IMR-90 (cell line): ENCODE measurements around the gene KCNJ4. TPM values are rescaled to one million over a fixed set of nuclear protein-coding genes. Genes with fewer than 3 reads are reported as not detected.
A peak's percentile ranks its signal among the peaks of the same experiment; 100 is the strongest.

ENCODE experiments used
- ATAC-seq: fragments of 200-7000 bp; cut with Tn5 transposase; 2 replicates; pipeline ENCODE4 v1.9.1; 2020; ENCODE audit warnings: low read depth, mild to moderate bottlenecking, moderate library complexity
- BruUV-seq: library from RNA; stranded (reverse); fragments of 400-500 nt; replicated peaks from 2 replicates; lab custom pipeline; 2021; lab: Mats Ljungman, UMichigan
- CTCF ChIA-PET: fragments of 300-600 bp; formaldehyde crosslinking; extraction: SDS; loops from one replicate; lab custom pipeline; 2021; ENCODE audit warnings: antibody characterized with exemption; lab: Yijun Ruan, JAX
- POLR2A ChIA-PET: fragments of 300-600 bp; sonication (Branson Sonifier 250); formaldehyde crosslinking; loops from one replicate; lab custom pipeline; 2022; ENCODE audit warnings: antibody characterized with exemption; ENCODE audit not compliant: unreplicated experiment; lab: Charles Lee
- DNase-seq: peaks from one replicate; pipeline ENCODE4 v3.0.0; 2013
- H2AFZ ChIP-seq: replicated peaks from 2 replicates; pipeline ENCODE3; 2013; ENCODE audit warnings: low read length, mild to moderate bottlenecking; ENCODE audit not compliant: poor library complexity
- H2AK5ac ChIP-seq: 2 replicates; pipeline ENCODE4 v1.6.1; 2013; ENCODE audit warnings: low read depth, low read length, inconsistent platforms
- H2AK9ac ChIP-seq: replicated peaks from 2 replicates; pipeline ENCODE3; 2013; ENCODE audit warnings: mild to moderate bottlenecking, low read depth, low read length, moderate library complexity; ENCODE audit not compliant: poor library complexity
- H2BK120ac ChIP-seq: 2 replicates; pipeline ENCODE4 v1.6.1; 2013; ENCODE audit warnings: low read depth, low read length, inconsistent platforms
- H2BK15ac ChIP-seq: 3 replicates; pipeline ENCODE4 v1.6.1; 2013; ENCODE audit warnings: low read depth, low read length, inconsistent platforms
- H2BK20ac ChIP-seq: 2 replicates; pipeline ENCODE4 v1.6.1; 2013; ENCODE audit warnings: low read depth, mild to moderate bottlenecking, inconsistent platforms, low read length, moderate library complexity
- H2BK5ac ChIP-seq: 2 replicates; pipeline ENCODE4 v1.6.1; 2013; ENCODE audit warnings: mild to moderate bottlenecking, low read depth, low read length, inconsistent platforms; ENCODE audit not compliant: poor library complexity, severe bottlenecking
- H3K14ac ChIP-seq: replicated peaks from 2 replicates; pipeline ENCODE4 v1.6.1; 2013; ENCODE audit warnings: low read depth, low read length, inconsistent platforms
- H3K18ac ChIP-seq: 2 replicates; pipeline ENCODE4 v1.6.1; 2013; ENCODE audit warnings: low read depth, low read length, control low read depth
- H3K23ac ChIP-seq: 2 replicates; pipeline ENCODE4 v1.6.1; 2013; ENCODE audit warnings: low read depth, low read length, inconsistent platforms
- H3K27ac ChIP-seq: 2 replicates; pipeline ENCODE4 v1.5.1; 2013; ENCODE audit warnings: mild to moderate bottlenecking, control low read depth, low read length; ENCODE audit not compliant: insufficient read depth
- H3K27me3 ChIP-seq: 2 replicates; pipeline ENCODE4 v1.6.1; 2013; ENCODE audit warnings: low read length; ENCODE audit not compliant: control insufficient read depth, insufficient read depth
- H3K36me3 ChIP-seq: 2 replicates; pipeline ENCODE4 v1.6.1; 2013; ENCODE audit warnings: low read length, mixed read lengths; ENCODE audit not compliant: control insufficient read depth, insufficient read depth
- H3K4ac ChIP-seq: 2 replicates; pipeline ENCODE4 v1.6.1; 2013; ENCODE audit warnings: low read depth, low read length, inconsistent platforms
- H3K4me1 ChIP-seq: 2 replicates; pipeline ENCODE4 v1.6.1; 2013; ENCODE audit warnings: low read length, mixed read lengths; ENCODE audit not compliant: control insufficient read depth, insufficient read depth
- H3K4me2 ChIP-seq: 2 replicates; pipeline ENCODE4 v1.6.1; 2013; ENCODE audit warnings: low read depth, mild to moderate bottlenecking, control low read depth, low read length, moderate library complexity
- H3K4me3 ChIP-seq: 2 replicates; pipeline ENCODE4 v1.5.1; 2013; ENCODE audit warnings: low read depth, mild to moderate bottlenecking, control low read depth, low read length, moderate library complexity; ENCODE audit not compliant: insufficient read depth
- H3K56ac ChIP-seq: 2 replicates; pipeline ENCODE4 v1.6.1; 2013; ENCODE audit warnings: low read length, inconsistent platforms; ENCODE audit not compliant: insufficient read depth; ENCODE audit errors: extremely low read depth
- H3K79me1 ChIP-seq, 2 experiments: 2 replicates each; pipeline ENCODE4 v1.6.1; 2013; ENCODE audit warnings: low read length in 2 of 2, inconsistent platforms in 1 of 2, low read depth in 1 of 2
- H3K9ac ChIP-seq: 2 replicates; pipeline ENCODE4 v1.6.1; 2013; ENCODE audit warnings: low read depth, low read length, control low read depth
- H3K9me1 ChIP-seq: 2 replicates; pipeline ENCODE4 v1.6.1; 2013; ENCODE audit warnings: low read length, inconsistent platforms; ENCODE audit not compliant: insufficient read depth
- H3K9me3 ChIP-seq: 2 replicates; pipeline ENCODE4 v1.6.1; 2013; ENCODE audit warnings: low read length; ENCODE audit not compliant: control insufficient read depth, insufficient read depth
- H4K20me1 ChIP-seq: 2 replicates; pipeline ENCODE4 v1.6.1; 2013; ENCODE audit warnings: low read length, inconsistent platforms; ENCODE audit not compliant: insufficient read depth
- H4K5ac ChIP-seq: 2 replicates; pipeline ENCODE4 v1.6.1; 2013; ENCODE audit warnings: mild to moderate bottlenecking, low read depth, low read length, control low read depth
- H4K8ac ChIP-seq, 2 experiments: 2 replicates each; pipeline ENCODE4 v1.6.1; 2013; ENCODE audit warnings: low read depth in 2 of 2, low read length in 2 of 2, control low read depth in 1 of 2, inconsistent platforms in 1 of 2
- H4K91ac ChIP-seq: 2 replicates; pipeline ENCODE4 v1.6.1; 2013; ENCODE audit warnings: low read depth, low read length, inconsistent platforms; ENCODE audit not compliant: insufficient read depth
- CTCF ChIP-seq: conservative IDR thresholded peaks from 2 replicates; pipeline ENCODE4 v1.5.1; 2012; ENCODE audit warnings: mild to moderate bottlenecking, low read depth, low read length, improper control_type of control experiment
- ELK1 ChIP-seq: fragments of 150-350 bp; IDR thresholded peaks from 2 replicates; pipeline ENCODE4 v1.6.1; 2016; ENCODE audit warnings: low read depth, mild to moderate bottlenecking, low read length, moderate library complexity, borderline replicate concordance
- FOS ChIP-seq: fragments of 150-350 bp; IDR thresholded peaks from 2 replicates; pipeline ENCODE4 v1.6.1; 2016; ENCODE audit warnings: low read depth, low read length
- MAZ ChIP-seq: IDR thresholded peaks from 2 replicates; pipeline ENCODE4 v1.6.1; 2012; ENCODE audit warnings: low read depth, mild to moderate bottlenecking, low read length, improper control_type of control experiment, moderate library complexity, borderline replicate concordance
- MXI1 ChIP-seq: IDR thresholded peaks from 2 replicates; pipeline ENCODE4 v1.6.1; 2012; ENCODE audit warnings: low read depth, mild to moderate bottlenecking, low read length, moderate library complexity, borderline replicate concordance
- NFE2L2 ChIP-seq: fragments of 150-350 bp; IDR thresholded peaks from 2 replicates; pipeline ENCODE4 v1.6.1; 2016; ENCODE audit warnings: low read depth, mild to moderate bottlenecking, low read length
- RFX5 ChIP-seq: IDR thresholded peaks from 2 replicates; pipeline ENCODE4 v1.8.0; 2012; ENCODE audit warnings: low read depth, mild to moderate bottlenecking, low read length, moderate library complexity
- SMC3 ChIP-seq: fragments of 150-350 bp; IDR thresholded peaks from 2 replicates; pipeline ENCODE4 v1.6.1; 2016; ENCODE audit warnings: low read depth, mild to moderate bottlenecking, antibody characterized with exemption, low read length, moderate library complexity
- USF2 ChIP-seq: fragments of 150-350 bp; IDR thresholded peaks from 2 replicates; pipeline ENCODE4 v1.6.1; 2017; ENCODE audit warnings: mild to moderate bottlenecking, antibody characterized with exemption, low read length, low read depth
- WGBS, 2 experiments: methylation state at CpG; one replicate each; pipeline versions ENCODE4 v1.1.5 to v1.1.7; 2013; ENCODE audit warnings: missing lambda C conversion rate in 2 of 2; ENCODE audit not compliant: insufficient read length in 1 of 2; ENCODE audit errors: extremely low coverage in 2 of 2; 5-methylcytosine and 5-hydroxymethylcytosine counted together
- dilution Hi-C: fragments of 300-500 bp; cut with HindIII; formaldehyde crosslinking; loops from one replicate; pipeline ENCODE4 v1.14.3; 2018; ENCODE audit warnings: low sequenced_read_pairs; ENCODE audit not compliant: unreplicated experiment
- in situ Hi-C: fragments of 300-500 bp; cut with MboI; formaldehyde crosslinking; loops from 3 replicates; pipeline ENCODE4 v1.14.3; 2019; ENCODE audit warnings: low sequenced_read_pairs, inconsistent platforms, mixed read lengths
- intact Hi-C: fragments of 100-400 bp; cut with micrococcal nuclease; formaldehyde crosslinking; loops from 2 replicates; pipeline ENCODE4 v1.10.0; 2022
- polyA plus RNA-seq, 3 experiments: library from polyadenylated mRNA; depleted of rRNA; stranded (reverse); fragments of >200 nt; gene quantifications; 2 replicates each; pipeline ENCODE4 v1.2.3, GENCODE V29; 2012; ENCODE audit warnings: low replicate concordance in 1 of 3
- total RNA-seq: library from RNA; depleted of rRNA; stranded (reverse); fragments of >200 nt; gene quantifications from 2 replicates; pipeline ENCODE4 v1.2.3, GENCODE V29; 2012

Gene KCNJ4
- total and polyA plus RNA-seq, 2 of the 4 experiments (the other 2 are of a cell fraction), result not detected

- peaks cover 4 to 36% of the 10 kb centered on the region in 2 experiments; a peak in 3 of 4 replicates for H3K79me1 ChIP-seq
- TF ChIP-seq ELK1 (no peak), NFE2L2 (no peak), MAZ (no peak), CTCF (no peak), SMC3 (no peak), MXI1 (no peak), FOS (no peak), RFX5 (no peak), USF2 (no peak)
- H3K9me3 ChIP-seq, result no peaks in the 10 kb centered on the region
- H2AK5ac ChIP-seq, result no peak overlapping the region
- H3K36me3 ChIP-seq, result peaks cover 34% of the 10 kb centered on the region
- BruUV-seq, result no TSS peak
- H3K4ac ChIP-seq, result no peak overlapping the region
- WGBS, 2 experiments, result no CpG with 5 or more reads among the region's 4 CpGs
- dilution Hi-C loops, result no loop called here
- H2BK5ac ChIP-seq, result peak overlapping the region; percentile 22
- H4K8ac ChIP-seq, result no peak overlapping the region
- peaks cover 9% of the 10 kb centered on the region for H3K4me1 ChIP-seq
- H2AFZ ChIP-seq, result no peak overlapping the region
- in situ Hi-C loops, result no loop called here
- H2BK20ac ChIP-seq, result no peak overlapping the region
- no peak overlapping the region for H3K18ac ChIP-seq
- ChIA-PET CTCF (no interaction called here), POLR2A (interaction anchor here (0.6 kb wide), 1 partner anchor 18 kb away, joined by 21 read pairs; no protein-coding TSS in a partner anchor)
- peak overlapping the region; percentile 52; the same call in 1 of the 2 replicates for H3K27ac ChIP-seq
- H2AK9ac ChIP-seq, result no peak overlapping the region
- H4K20me1 ChIP-seq, result peaks cover 70% of the 10 kb centered on the region
- H3K23ac ChIP-seq, result peak overlapping the region; percentile 31
- no peak overlapping the region for H2BK120ac ChIP-seq
- peak overlapping the region; percentile 72 for H3K14ac ChIP-seq
- H4K91ac ChIP-seq, result no peak overlapping the region
- peak overlapping the region; percentile 12 for H3K4me3 ChIP-seq
- peak overlapping the region; percentile 96 for H3K4me2 ChIP-seq
- H2BK15ac ChIP-seq, result no peak overlapping the region
- intact Hi-C loops, result loop anchor here (5.0 kb wide), 1 partner anchor 69 kb away; the partner anchor contains the start of gene DMC1
- no peak overlapping the region for H4K5ac ChIP-seq
- no peak for DNase-seq
- ATAC-seq, result no peak
- no peak overlapping the region; the same call in 1 of the 2 replicates for H3K9ac ChIP-seq
- H3K56ac ChIP-seq, result no peak overlapping the region
- no peaks in the 10 kb centered on the region for H3K27me3 ChIP-seq
- 0 out of 2 replicates have a peak, but pooled peaks cover 2% of the 10 kb centered on the region for H3K9me1 ChIP-seq
Measured at GRCh38 chr22:38503021-38503420, 48.0 kb upstream of the KCNJ4 start.
